ENCODE measurements around the gene DMRTC1. TPM values are rescaled to one million over a fixed set of nuclear protein-coding genes. Genes with fewer than 3 reads are reported as not detected.
"Not testable (repeated sequence)": the region's sequence is repeated elsewhere in the genome, so short reads cannot be mapped to it uniquely, and the experiment has no call there.

Gene DMRTC1
- not detected in 2 replicates for total RNA-seq (2014; rRNA removed; shearing (Covaris generic))
- not detected in 2 replicates for polyA plus RNA-seq (2015; cell fraction: cytosol; rRNA removed)
- polyA plus RNA-seq (2015; cell fraction: nucleus; rRNA removed): not detected in 2 replicates

DNA sequence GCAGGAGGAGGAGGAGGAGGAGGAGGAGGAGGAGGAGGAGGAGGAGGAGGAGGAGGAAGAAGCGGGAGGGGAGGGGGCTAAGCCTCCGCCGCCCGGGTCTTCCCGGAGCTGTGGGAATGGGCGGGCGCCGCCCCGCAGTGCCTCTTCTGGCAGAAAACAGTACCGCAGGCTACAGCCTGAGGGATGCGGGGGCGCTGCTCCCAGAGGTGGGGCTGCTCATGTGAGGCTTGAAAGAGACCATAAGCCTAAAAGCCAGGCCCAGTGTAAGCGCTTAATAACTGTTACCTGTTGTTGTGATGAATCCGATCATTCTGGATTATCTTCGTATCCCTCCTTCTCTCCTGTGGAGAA lies at the start of gene DMRTC1:
TSS of gene DMRTC1 (minus strand) at position 19 of the 351 bp plus-strand sequence. CDS start 68,143 bp downstream, outside the sequence.
- in situ Hi-C loops (cut with HindIII; ENCODE audit: low pct_unique_long_range_greater_than_20kb, low sequenced_read_pairs); DNase-seq (ENCODE audit: low read depth, low spot score): not testable (repeated sequence)

DNA sequence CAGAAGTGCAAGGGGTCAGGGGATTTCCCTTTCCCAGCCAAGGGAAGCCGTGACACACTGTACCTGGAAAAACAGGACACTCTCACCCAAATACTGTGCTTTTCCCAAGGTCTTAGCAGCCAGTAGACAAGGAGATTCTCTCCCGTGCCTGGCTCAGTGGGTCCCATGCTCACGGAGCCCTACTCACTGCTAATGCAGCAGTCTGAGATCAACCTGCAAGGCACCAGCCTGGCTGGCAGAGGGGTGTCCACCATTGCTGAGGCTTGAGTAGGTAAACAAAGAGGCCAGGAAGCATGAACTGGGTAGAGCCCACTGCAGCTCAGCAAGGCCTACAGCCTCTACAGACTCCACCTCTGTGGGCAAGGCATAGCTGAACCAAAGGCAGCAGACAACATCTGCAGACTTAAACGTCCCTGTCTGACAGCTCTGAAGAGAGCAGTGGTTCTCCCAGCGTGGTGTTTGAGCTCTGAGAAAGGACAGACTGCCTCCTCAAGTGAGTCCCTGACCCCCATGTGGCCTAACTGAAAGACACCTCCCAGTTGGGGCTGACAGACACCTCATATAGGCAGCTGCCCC lies 37.3 kb upstream of the DMRTC1 start:
- DNase-seq (ENCODE audit: low read depth, low spot score); in situ Hi-C loops (cut with HindIII; ENCODE audit: low pct_unique_long_range_greater_than_20kb, low sequenced_read_pairs): not testable (repeated sequence)

DNA sequence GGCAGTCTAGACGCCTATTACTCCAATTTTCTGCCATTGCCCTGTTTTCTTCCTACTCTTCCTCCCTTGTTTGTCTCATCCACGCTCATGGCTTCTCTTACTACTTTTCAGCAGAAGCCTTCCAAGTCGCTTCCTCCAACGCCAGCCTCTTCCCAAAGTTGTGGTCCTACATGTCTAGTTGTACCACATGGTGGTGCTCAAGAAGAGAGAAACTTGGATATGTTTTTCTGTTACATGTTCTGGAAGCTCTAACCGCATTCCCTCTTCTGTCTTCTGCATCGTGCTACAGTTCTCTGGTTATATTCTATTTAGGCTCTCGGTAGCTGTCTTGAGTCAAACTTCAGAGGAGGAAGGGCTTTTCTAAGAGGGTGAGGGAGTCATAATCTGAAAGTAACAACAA lies 31.2 kb upstream of the DMRTC1 start:
- in situ Hi-C loops (cut with HindIII; ENCODE audit: low pct_unique_long_range_greater_than_20kb, low sequenced_read_pairs); DNase-seq (ENCODE audit: low read depth, low spot score): not testable (repeated sequence)

DNA sequence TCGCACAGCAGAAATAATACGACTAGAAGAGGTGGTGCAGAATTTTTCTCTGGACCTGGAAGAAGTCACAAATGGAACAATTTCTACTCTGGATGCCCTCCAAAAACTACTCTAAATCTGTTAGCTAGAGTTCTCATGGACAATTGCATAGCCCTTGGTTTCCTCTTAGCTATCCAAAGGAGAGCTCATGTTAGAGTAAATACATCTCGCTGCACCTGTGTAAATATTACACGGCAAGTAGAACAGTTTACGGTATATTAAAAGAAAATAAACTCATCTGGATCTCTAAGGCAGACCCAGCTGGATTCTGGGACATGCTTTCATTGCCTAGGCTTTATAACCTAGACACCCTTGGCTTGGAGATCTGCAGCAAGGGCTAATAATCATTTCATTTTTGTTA lies 28.2 kb upstream of the DMRTC1 start:
- in situ Hi-C loops (cut with HindIII; ENCODE audit: low pct_unique_long_range_greater_than_20kb, low sequenced_read_pairs); DNase-seq (ENCODE audit: low read depth, low spot score): not testable (repeated sequence)

DNA sequence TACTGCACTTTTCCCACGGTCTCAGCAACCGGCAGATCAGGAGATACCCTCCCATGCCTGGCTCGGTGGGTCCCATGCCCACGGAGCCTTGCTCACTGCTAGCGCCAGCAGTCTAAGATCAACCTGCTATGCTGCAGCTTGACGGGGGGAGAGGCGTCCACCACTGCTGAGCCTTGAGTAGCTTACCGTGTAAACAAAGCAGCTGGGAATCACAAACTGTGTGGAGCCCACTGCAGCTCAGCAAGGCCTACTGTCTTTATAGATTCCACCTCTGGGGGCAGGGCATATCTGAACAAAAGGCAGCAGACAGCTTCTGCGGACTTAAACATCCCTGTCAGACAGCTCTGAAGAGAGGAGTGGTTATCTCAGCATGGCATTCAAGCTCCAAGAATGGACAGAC lies 16.3 kb upstream of the DMRTC1 start:
- in situ Hi-C loops (cut with HindIII; ENCODE audit: low pct_unique_long_range_greater_than_20kb, low sequenced_read_pairs); DNase-seq (ENCODE audit: low read depth, low spot score): not testable (repeated sequence)

GRCh38 chrX:72943035-72943818 lies 410 bp downstream of the DMRTC1 start:
- in situ Hi-C loops (cut with HindIII; ENCODE audit: low pct_unique_long_range_greater_than_20kb, low sequenced_read_pairs); DNase-seq (ENCODE audit: low read depth, low spot score): not testable (repeated sequence)

DNA sequence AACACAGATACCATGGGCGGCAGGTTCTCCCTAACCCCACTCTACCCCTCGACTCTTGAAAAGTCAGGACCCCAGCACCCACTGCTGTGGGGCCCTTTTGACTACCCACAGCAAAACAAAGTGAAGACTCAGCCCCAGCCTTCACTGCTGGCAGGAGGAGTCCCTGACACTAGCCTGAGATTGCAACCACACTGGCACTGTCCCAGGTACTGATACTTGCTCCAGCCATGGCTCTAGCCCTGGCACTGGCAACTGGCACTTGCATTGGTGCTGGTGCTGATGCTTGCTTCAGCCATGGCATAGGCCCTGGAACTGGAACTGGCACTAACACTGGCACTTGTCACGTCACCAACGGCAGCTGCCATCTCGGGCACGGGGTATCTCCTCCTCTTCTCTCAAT lies 1.4 kb downstream of the DMRTC1 start:
- DNase-seq (ENCODE audit: low read depth, low spot score); in situ Hi-C loops (cut with HindIII; ENCODE audit: low pct_unique_long_range_greater_than_20kb, low sequenced_read_pairs): not testable (repeated sequence)

DNA sequence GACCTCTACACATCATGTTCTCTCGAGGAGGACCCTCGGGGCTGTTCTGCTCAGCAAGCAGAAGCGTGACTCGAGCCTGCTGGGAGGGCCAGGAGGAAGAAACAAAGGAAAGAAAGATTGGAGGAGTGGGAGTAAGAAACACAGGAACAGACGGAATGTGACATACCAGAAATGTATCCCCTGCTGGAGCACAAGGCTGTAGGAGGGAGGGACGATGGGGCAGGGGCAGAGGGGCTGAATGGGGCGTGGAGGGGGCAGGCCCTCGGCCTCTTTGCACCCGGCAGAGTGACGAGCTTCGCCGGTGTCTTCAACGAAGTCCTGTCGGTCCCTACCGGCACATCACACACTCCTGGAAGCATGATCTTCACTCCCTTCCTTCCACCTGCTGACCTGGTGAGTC lies 5.7 kb downstream of the DMRTC1 start, which contains the start of gene FAM236A:
TSS of gene FAM236A (plus strand) at position 301 of the 400 bp plus-strand sequence. CDS start at position 358, 57 bp downstream.
- in situ Hi-C loops (cut with HindIII; ENCODE audit: low pct_unique_long_range_greater_than_20kb, low sequenced_read_pairs); DNase-seq (ENCODE audit: low read depth, low spot score): not testable (repeated sequence)

DNA sequence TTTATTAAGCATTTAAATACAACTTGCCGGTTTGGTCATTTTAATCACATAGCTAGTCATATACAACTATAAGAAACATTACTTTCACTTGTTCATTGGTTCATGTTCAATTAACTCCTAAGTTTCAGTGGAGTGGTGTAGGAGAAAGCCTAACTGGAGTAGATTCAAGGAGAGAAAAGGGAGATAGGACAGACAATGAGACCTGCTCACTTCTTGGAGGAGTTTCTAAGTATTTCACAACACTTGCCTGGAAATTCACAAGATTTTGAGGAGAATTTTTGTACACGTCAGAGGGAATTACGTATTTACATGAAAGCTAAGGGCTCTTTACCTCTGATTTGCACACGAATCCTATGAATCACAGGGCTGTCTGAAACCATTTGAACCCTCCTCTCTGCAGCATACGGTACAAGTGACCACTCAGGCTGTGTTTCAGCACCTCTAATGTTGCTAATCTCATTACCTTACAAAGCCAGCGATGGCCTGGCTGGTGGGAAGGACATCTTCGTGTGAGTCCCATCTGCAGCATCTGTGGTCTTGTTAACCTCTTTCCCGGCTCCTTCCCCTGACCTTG lies 6.7 kb downstream of the DMRTC1 start:
- DNase-seq (ENCODE audit: low read depth, low spot score); in situ Hi-C loops (cut with HindIII; ENCODE audit: low pct_unique_long_range_greater_than_20kb, low sequenced_read_pairs): not testable (repeated sequence)

- DNase-seq (ENCODE audit: low read depth, low spot score); in situ Hi-C loops (cut with HindIII; ENCODE audit: low pct_unique_long_range_greater_than_20kb, low sequenced_read_pairs): not testable (repeated sequence)
These were observed 7.2 kb downstream of the DMRTC1 start for GRCh38 chrX:72936455-72936854.

GRCh38 chrX:72932283-72932682 lies 11.4 kb downstream of the DMRTC1 start:
- DNase-seq (ENCODE audit: low read depth, low spot score); in situ Hi-C loops (cut with HindIII; ENCODE audit: low pct_unique_long_range_greater_than_20kb, low sequenced_read_pairs): not testable (repeated sequence)

GRCh38 chrX:72916096-72916495 lies 27.5 kb downstream of the DMRTC1 start:
- in situ Hi-C loops (cut with HindIII; ENCODE audit: low pct_unique_long_range_greater_than_20kb, low sequenced_read_pairs); DNase-seq (ENCODE audit: low read depth, low spot score): not testable (repeated sequence)

- in situ Hi-C loops (cut with HindIII; ENCODE audit: low pct_unique_long_range_greater_than_20kb, low sequenced_read_pairs); DNase-seq (ENCODE audit: low read depth, low spot score): not testable (repeated sequence)
These were observed 31.3 kb downstream of the DMRTC1 start, which contains the start of gene FAM236C for GRCh38 chrX:72912315-72912714. FAM236C (plus strand) TSS chrX:72912615; CDS start chrX:72912715, 100 bp downstream.

DNA sequence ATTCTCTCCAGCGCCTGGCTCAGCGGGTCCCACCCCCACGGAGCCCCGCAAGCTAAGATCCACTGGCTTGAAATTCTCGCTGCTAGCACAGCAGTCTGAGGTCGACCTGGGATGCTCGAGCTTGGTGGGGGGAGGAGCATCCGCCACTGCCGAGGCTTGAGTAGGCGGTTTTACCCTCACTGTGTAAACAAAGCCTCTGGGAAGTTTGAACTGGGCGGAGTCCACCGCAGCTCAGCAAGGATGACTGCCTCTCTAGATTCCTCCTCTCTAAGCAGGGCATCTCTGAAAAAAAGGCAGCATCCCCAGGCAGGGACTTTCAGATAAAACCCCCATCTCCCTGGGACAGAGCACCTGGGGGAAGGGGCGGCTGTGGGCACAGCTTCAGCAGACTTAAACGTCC lies 53.9 kb downstream of the DMRTC1 start:
- DNase-seq (ENCODE audit: low read depth, low spot score); in situ Hi-C loops (cut with HindIII; ENCODE audit: low pct_unique_long_range_greater_than_20kb, low sequenced_read_pairs): not testable (repeated sequence)

- DNase-seq (ENCODE audit: low read depth, low spot score); in situ Hi-C loops (cut with HindIII; ENCODE audit: low pct_unique_long_range_greater_than_20kb, low sequenced_read_pairs): not testable (repeated sequence)
These were observed 60.7 kb downstream of the DMRTC1 start for GRCh38 chrX:72882898-72883297.

DNA sequence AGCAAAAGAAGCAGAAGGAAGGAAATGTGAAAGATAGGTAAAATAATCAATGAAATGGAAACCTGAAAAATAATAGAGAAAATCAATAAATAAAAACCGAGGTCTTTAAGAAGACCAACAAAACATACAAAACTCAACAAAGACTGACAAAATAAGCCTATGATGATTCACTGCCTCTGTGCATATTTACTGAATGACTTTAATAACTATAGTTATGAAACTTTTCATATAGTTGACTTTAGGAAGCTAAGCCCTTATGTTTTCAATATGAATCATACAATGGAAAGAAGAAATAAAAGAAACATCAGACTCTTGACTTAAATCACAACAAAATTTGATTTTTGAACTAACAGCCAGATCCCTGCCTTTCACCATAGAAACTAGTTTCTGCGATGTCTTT lies 106.1 kb downstream of the DMRTC1 start:
- in situ Hi-C loops (cut with HindIII; ENCODE audit: low pct_unique_long_range_greater_than_20kb, low sequenced_read_pairs); DNase-seq (ENCODE audit: low read depth, low spot score): not testable (repeated sequence)

DNA sequence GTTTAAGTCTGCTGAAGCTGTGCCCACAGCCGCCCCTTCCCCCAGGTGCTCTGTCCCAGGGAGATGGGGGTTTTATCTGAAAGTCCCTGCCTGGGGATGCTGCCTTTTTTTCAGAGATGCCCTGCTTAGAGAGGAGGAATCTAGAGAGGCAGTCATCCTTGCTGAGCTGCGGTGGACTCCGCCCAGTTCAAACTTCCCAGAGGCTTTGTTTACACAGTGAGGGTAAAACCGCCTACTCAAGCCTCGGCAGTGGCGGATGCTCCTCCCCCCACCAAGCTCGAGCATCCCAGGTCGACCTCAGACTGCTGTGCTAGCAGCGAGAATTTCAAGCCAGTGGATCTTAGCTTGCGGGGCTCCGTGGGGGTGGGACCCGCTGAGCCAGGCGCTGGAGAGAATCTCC lies 112.9 kb downstream of the DMRTC1 start:
- DNase-seq (ENCODE audit: low read depth, low spot score); in situ Hi-C loops (cut with HindIII; ENCODE audit: low pct_unique_long_range_greater_than_20kb, low sequenced_read_pairs): not testable (repeated sequence)
